Activated B cell treated with CpG ODN at 0.5 μM for 24 hours (primary cell): Measurements from ENCODE around the gene SLC9A7. TPM values are rescaled to one million over a fixed set of nuclear protein-coding genes. Genes with fewer than 3 reads are reported as not detected.
A peak's percentile ranks its signal among the peaks of the same experiment; 100 is the strongest.

Source experiments
- ATAC-seq: fragments of 200-7000 bp; cut with Tn5 transposase; one replicate; pipeline ENCODE4 v1.10.0; 2021; ENCODE audit warnings: low read depth, mild to moderate bottlenecking, moderate library complexity
- CTCF ChIA-PET: fragments of 350-600 bp; sonication (Branson Sonifier 250); formaldehyde crosslinking; loops from one replicate; lab custom pipeline; 2021; ENCODE audit warnings: antibody characterized with exemption; lab: Charles Lee
- POLR2A ChIA-PET: fragments of 350-600 bp; sonication (Branson Sonifier 250); formaldehyde crosslinking; loops from one replicate; lab custom pipeline; 2021; ENCODE audit warnings: antibody characterized with exemption; lab: Charles Lee
- DNase-seq: peaks from one replicate; pipeline ENCODE4 v3.0.0; 2022
- H3K27ac Mint-ChIP-seq: one replicate; pipeline ENCODE4 v1.8.0; 2020; ENCODE audit warnings: mixed read lengths
- H3K27me3 Mint-ChIP-seq: one replicate; pipeline ENCODE4 v1.8.0; 2021; ENCODE audit warnings: mixed read lengths
- H3K36me3 Mint-ChIP-seq: one replicate; pipeline ENCODE4 v1.8.0; 2021; ENCODE audit warnings: low read depth, mixed read lengths
- H3K4me1 Mint-ChIP-seq: one replicate; pipeline ENCODE4 v1.8.0; 2021; ENCODE audit warnings: mixed read lengths
- H3K4me3 Mint-ChIP-seq: one replicate; pipeline ENCODE4 v1.8.0; 2020; ENCODE audit warnings: mild to moderate bottlenecking, mixed read lengths
- H3K9me3 Mint-ChIP-seq: one replicate; pipeline ENCODE4 v1.8.0; 2020; ENCODE audit warnings: mixed read lengths
- CTCF ChIP-seq: fragments of 200-600 bp; IDR thresholded peaks from one replicate; pipeline ENCODE4 v1.8.0; 2022; ENCODE audit warnings: antibody characterized with exemption, mild to moderate bottlenecking
- intact Hi-C: fragments of 100-400 bp; cut with micrococcal nuclease; formaldehyde crosslinking; loops from one replicate; pipeline ENCODE4 v1.15.1; 2024
- total RNA-seq: library from RNA; stranded (reverse); gene quantifications from 2 replicates; pipeline ENCODE4 v1.2.3, GENCODE V29; 2022

The SLC9A7 gene
- total RNA-seq, 1 donor from 2014 or later: 55.1 TPM

- Mint-ChIP-seq H3K4me3 (peak overlapping the region; percentile 81), H3K4me1 (peaks cover 51% of the 10 kb centered on the region), H3K27ac (no peak overlapping the region), H3K27me3 (no peaks in the 10 kb centered on the region), H3K9me3 (no peaks in the 10 kb centered on the region), H3K36me3 (peaks cover 30% of the 10 kb centered on the region)
- ATAC-seq: no peak
- intact Hi-C loops: no loop called here
- ChIA-PET POLR2A (interaction anchor here (0.7 kb wide), 1 partner anchor 14 kb away, joined by 4 read pairs; no protein-coding TSS in a partner anchor), CTCF (no interaction called here)
- DNase-seq: no peak
- TF ChIP-seq CTCF: no peak
Measured at GRCh38 chrX:46575991-46576392, 182.9 kb downstream of the SLC9A7 start.

- peaks cover 30% of the 10 kb centered on the region for H3K36me3 Mint-ChIP-seq
- intact Hi-C loops: no loop called here
- no peak for TF ChIP-seq CTCF
- ATAC-seq (no peak), DNase-seq (no peak)
- no peak overlapping the region for H3K27ac Mint-ChIP-seq
- POLR2A ChIA-PET: interaction anchor here (0.7 kb wide), 1 partner anchor 13 kb away, joined by 4 read pairs; no protein-coding TSS in a partner anchor
- peaks cover 53% of the 10 kb centered on the region for H3K4me1 Mint-ChIP-seq
- H3K4me3 Mint-ChIP-seq: peak overlapping the region; percentile 81
- CTCF ChIA-PET: no interaction called here
- H3K27me3 Mint-ChIP-seq: no peaks in the 10 kb centered on the region
- H3K9me3 Mint-ChIP-seq: no peaks in the 10 kb centered on the region
Measured at GRCh38 chrX:46575586-46575985, 183.3 kb downstream of the SLC9A7 start.

- intact Hi-C loops: loop anchor here (5.0 kb wide), 4 partner anchors 52 to 392 kb away; partner anchors contain the start of gene SLC9A7
- peak; percentile 30 for DNase-seq
- TF ChIP-seq CTCF: no peak
- ChIA-PET CTCF (no interaction called here), POLR2A (interaction anchor here (0.8 to 1.0 kb wide), 2 partner anchors 61 to 67 kb away, joined by 3 to 4 read pairs; no protein-coding TSS in a partner anchor)
- Mint-ChIP-seq H3K36me3 (peaks cover 26% of the 10 kb centered on the region), H3K9me3 (no peaks in the 10 kb centered on the region), H3K4me3 (peak overlapping the region; percentile 85), H3K4me1 (peaks cover 52% of the 10 kb centered on the region), H3K27me3 (no peaks in the 10 kb centered on the region), H3K27ac (no peak overlapping the region)
- peak; percentile 7 for ATAC-seq
Measured at GRCh38 chrX:46574774-46575381, 184.0 kb downstream of the SLC9A7 start.

GRCh38 chrX:46573892-46574773 lies 184.8 kb downstream of the SLC9A7 start:
- H3K9me3 Mint-ChIP-seq: no peaks in the 10 kb centered on the region
- peak; percentile 43 for ATAC-seq
- H3K36me3 Mint-ChIP-seq: peaks cover 21% of the 10 kb centered on the region
- POLR2A ChIA-PET: interaction anchor here (0.8 to 1.0 kb wide), 2 partner anchors 62 to 68 kb away, joined by 3 to 4 read pairs; no protein-coding TSS in a partner anchor
- peak overlapping the region; percentile 85 for H3K4me3 Mint-ChIP-seq
- H3K27ac Mint-ChIP-seq: peak overlapping the region; percentile 91
- CTCF ChIA-PET: no interaction called here
- no peaks in the 10 kb centered on the region for H3K27me3 Mint-ChIP-seq
- no peak for TF ChIP-seq CTCF
- peaks cover 47% of the 10 kb centered on the region for H3K4me1 Mint-ChIP-seq
- DNase-seq: peak; percentile 46
- intact Hi-C loops: loop anchor here (1.0 to 5.0 kb wide), 6 partner anchors 53 to 393 kb away; partner anchors contain the start of gene SLC9A7
